Sciatic nerve (tissue), 2 donors: ENCODE results near the gene PAQR4. TPM values are rescaled to one million over a fixed set of nuclear protein-coding genes. Genes with fewer than 3 reads are reported as not detected.
A peak's percentile ranks its signal among the peaks of the same experiment; 100 is the strongest.
"Not testable (repeated sequence)": the region's sequence is repeated elsewhere in the genome, so short reads cannot be mapped to it uniquely, and the experiment has no call there.

Experiments
- ATAC-seq: fragments of 200-7000 bp; cut with Tn5 transposase; one replicate; pipeline ENCODE4 v1.9.1; 2020; ENCODE audit warnings: mild to moderate bottlenecking, moderate library complexity
- DNase-seq: peaks from one replicate; pipeline ENCODE4 v3.0.0-alpha.2; 2020; ENCODE audit warnings: low spot score
- intact Hi-C: fragments of 100-400 bp; cut with DNase I; formaldehyde crosslinking; loops from one replicate; pipeline ENCODE4 v1.14.2; 2022
- total RNA-seq: library from RNA; stranded (reverse); fragmentation: NEBNext Ultra II Directional; extraction: Animal tissue kit (Norgen Biotek cat#: 25700); gene quantifications from one replicate; pipeline ENCODE4 v1.2.1, GENCODE V29; 2021
- donor health status: DM: no; HTN: no; CAD: no.
- donor health status: DM: no; HTN: no; CAD: no.

PAQR4 gene
- total RNA-seq, 1 donor from 2014 or later, result 6.6 TPM

GRCh38 chr16:2938206-2938605, 30.9 kb upstream of the PAQR4 start:
- no peak for DNase-seq
- no peak for ATAC-seq
- intact Hi-C loops, result no loop called here

GRCh38 chr16:2939968-2940367, 29.2 kb upstream of the PAQR4 start:
- ATAC-seq (no peak), DNase-seq (no peak)
- intact Hi-C loops, result no loop called here

GRCh38 chr16:2942045-2942444, 27.1 kb upstream of the PAQR4 start:
- intact Hi-C loops, result no loop called here
- DNase-seq (no peak), ATAC-seq (no peak)

GRCh38 chr16:2943716-2944115, 25.4 kb upstream of the PAQR4 start:
- DNase-seq, ATAC-seq, intact Hi-C loops: not testable (repeated sequence)

- intact Hi-C loops, result no loop called here
- DNase-seq, result no peak
- no peak for ATAC-seq
Measured at GRCh38 chr16:2946649-2947048, 22.5 kb upstream of the PAQR4 start.

- intact Hi-C loops, result no loop called here
- peak; percentile 29 for ATAC-seq
- DNase-seq, result no peak
Measured at GRCh38 chr16:2948807-2949704, 20.1 kb upstream of the PAQR4 start.

- ATAC-seq, result peak; percentile 22
- intact Hi-C loops, result no loop called here
- no peak for DNase-seq
Measured at GRCh38 chr16:2949705-2950352, 19.3 kb upstream of the PAQR4 start.

GRCh38 chr16:2950353-2950724, 18.8 kb upstream of the PAQR4 start:
- DNase-seq (no peak), ATAC-seq (no peak)
- intact Hi-C loops, result no loop called here

GRCh38 chr16:2950773-2951172, 18.4 kb upstream of the PAQR4 start:
- intact Hi-C loops, result no loop called here
- ATAC-seq, result no peak
- DNase-seq, result no peak

- no peak for ATAC-seq
- intact Hi-C loops, result no loop called here
- no peak for DNase-seq
Measured at GRCh38 chr16:2952679-2953078, 16.5 kb upstream of the PAQR4 start.

- ATAC-seq (no peak), DNase-seq (no peak)
- intact Hi-C loops, result no loop called here
Measured at GRCh38 chr16:2953706-2954627, 15.2 kb upstream of the PAQR4 start.

GRCh38 chr16:2954656-2955381, 14.3 kb upstream of the PAQR4 start:
- intact Hi-C loops, result no loop called here
- no peak for DNase-seq
- no peak for ATAC-seq

GRCh38 chr16:2955438-2955778, 13.7 kb upstream of the PAQR4 start:
- no peak for DNase-seq
- intact Hi-C loops, result no loop called here
- no peak for ATAC-seq

- intact Hi-C loops, result no loop called here
- DNase-seq (no peak), ATAC-seq (peak; percentile 27)
Measured at GRCh38 chr16:2955779-2956578, 13.2 kb upstream of the PAQR4 start.

- intact Hi-C loops, result no loop called here
- no peak for ATAC-seq
- DNase-seq, result no peak
Measured at GRCh38 chr16:2956579-2956956, 12.6 kb upstream of the PAQR4 start.

- ATAC-seq, result no peak
- intact Hi-C loops, result no loop called here
- no peak for DNase-seq
Measured at GRCh38 chr16:2959206-2959605, 9.9 kb upstream of the PAQR4 start.

- no peak for ATAC-seq
- intact Hi-C loops, result no loop called here
- DNase-seq, result no peak
Measured at GRCh38 chr16:2960183-2961010, 8.8 kb upstream of the PAQR4 start.
